SK-N-SH (cell line): ENCODE data around the gene TLCD4.
"Not testable (repeated sequence)": the region's sequence is repeated elsewhere in the genome, so short reads cannot be mapped to it uniquely, and the experiment has no call there.

ENCODE experiments used
- ELF1 ChIP-seq: IDR thresholded peaks from 2 replicates; pipeline ENCODE4 v1.4.0; 2012
- FOXM1 ChIP-seq: IDR thresholded peaks from 2 replicates; pipeline ENCODE4 v1.4.0; 2012; ENCODE audit warnings: low read depth, mild to moderate bottlenecking
- GABPA ChIP-seq: IDR thresholded peaks from 2 replicates; pipeline ENCODE4 v1.4.0; 2012; ENCODE audit warnings: low read depth, mild to moderate bottlenecking
- MXI1 ChIP-seq: IDR thresholded peaks from 2 replicates; pipeline ENCODE4 v1.6.1; 2012; ENCODE audit warnings: mild to moderate bottlenecking, low read depth, low read length, improper control_type of control experiment
- NFIC ChIP-seq: IDR thresholded peaks from 2 replicates; pipeline ENCODE4 v1.4.0; 2012; ENCODE audit warnings: borderline replicate concordance
- POLR2AphosphoS5 ChIP-seq: IDR thresholded peaks from 2 replicates; pipeline ENCODE4 v1.6.1; 2012; ENCODE audit warnings: low read depth, low read length
- RAD21 ChIP-seq: IDR thresholded peaks from 2 replicates; pipeline ENCODE4 v1.6.1; 2012; ENCODE audit warnings: mild to moderate bottlenecking, low read length
- REST ChIP-seq: IDR thresholded peaks from 2 replicates; pipeline ENCODE4 v1.6.1; 2012; ENCODE audit warnings: mild to moderate bottlenecking, low read depth, low read length, moderate library complexity
- RXRA ChIP-seq: IDR thresholded peaks from 2 replicates; pipeline ENCODE4 v1.4.0; 2012; ENCODE audit warnings: low read depth, mild to moderate bottlenecking, borderline replicate concordance
- SMC3 ChIP-seq: IDR thresholded peaks from 2 replicates; pipeline ENCODE4 v1.6.1; 2012; ENCODE audit warnings: low read depth, low read length, improper control_type of control experiment
- TAF1 ChIP-seq: IDR thresholded peaks from 2 replicates; pipeline ENCODE4 v1.6.1; 2012; ENCODE audit warnings: low read depth, mild to moderate bottlenecking, low read length, moderate library complexity, borderline replicate concordance
- TCF12 ChIP-seq: IDR thresholded peaks from 2 replicates; pipeline ENCODE4 v1.4.0; 2012
- YY1 ChIP-seq: IDR thresholded peaks from 2 replicates; pipeline ENCODE4 v1.4.0; 2012; ENCODE audit warnings: low read depth, mild to moderate bottlenecking
- TF ChIP-seq, protein P1 (sequence below): fragments of 200-600 bp; sonication (generic); IDR thresholded peaks from 2 replicates; pipeline ENCODE4 v1.6.1; 2017; ENCODE audit warnings: antibody characterized with exemption, mild to moderate bottlenecking, moderate library complexity

- TF ChIP-seq YY1, REST, FOXM1, RAD21, ELF1, POLR2AphosphoS5, TAF1, GABPA, SMC3, RXRA, TCF12, NFIC, MXI1: not testable (repeated sequence)
- TF ChIP-seq, protein P1, sequence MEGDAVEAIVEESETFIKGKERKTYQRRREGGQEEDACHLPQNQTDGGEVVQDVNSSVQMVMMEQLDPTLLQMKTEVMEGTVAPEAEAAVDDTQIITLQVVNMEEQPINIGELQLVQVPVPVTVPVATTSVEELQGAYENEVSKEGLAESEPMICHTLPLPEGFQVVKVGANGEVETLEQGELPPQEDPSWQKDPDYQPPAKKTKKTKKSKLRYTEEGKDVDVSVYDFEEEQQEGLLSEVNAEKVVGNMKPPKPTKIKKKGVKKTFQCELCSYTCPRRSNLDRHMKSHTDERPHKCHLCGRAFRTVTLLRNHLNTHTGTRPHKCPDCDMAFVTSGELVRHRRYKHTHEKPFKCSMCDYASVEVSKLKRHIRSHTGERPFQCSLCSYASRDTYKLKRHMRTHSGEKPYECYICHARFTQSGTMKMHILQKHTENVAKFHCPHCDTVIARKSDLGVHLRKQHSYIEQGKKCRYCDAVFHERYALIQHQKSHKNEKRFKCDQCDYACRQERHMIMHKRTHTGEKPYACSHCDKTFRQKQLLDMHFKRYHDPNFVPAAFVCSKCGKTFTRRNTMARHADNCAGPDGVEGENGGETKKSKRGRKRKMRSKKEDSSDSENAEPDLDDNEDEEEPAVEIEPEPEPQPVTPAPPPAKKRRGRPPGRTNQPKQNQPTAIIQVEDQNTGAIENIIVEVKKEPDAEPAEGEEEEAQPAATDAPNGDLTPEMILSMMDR: not testable (repeated sequence)
These were observed 25.9 kb upstream of the TLCD4 start for GRCh38 chr1:95091290-95091689.
